SU-DHL-6 (cell line): ENCODE measurements around the gene TAF1C.

Source experiments
- EZH2phosphoT487 ChIP-seq: fragments of 200-600 bp; sonication (generic), shearing (Covaris generic); conservative IDR thresholded peaks from 2 replicates; pipeline ENCODE4 v1.6.1; 2018; ENCODE audit warnings: mild to moderate bottlenecking, antibody characterized with exemption, low read length, moderate library complexity, mixed read lengths
- TF ChIP-seq, protein P1 (sequence below): fragments of 200-600 bp; sonication (generic); IDR thresholded peaks from one replicate; pipeline ENCODE4 v1.5.1; 2017; ENCODE audit warnings: antibody characterized with exemption, mild to moderate bottlenecking, low read length, moderate library complexity; ENCODE audit not compliant: insufficient read depth, poor library complexity, severe bottlenecking

DNA sequence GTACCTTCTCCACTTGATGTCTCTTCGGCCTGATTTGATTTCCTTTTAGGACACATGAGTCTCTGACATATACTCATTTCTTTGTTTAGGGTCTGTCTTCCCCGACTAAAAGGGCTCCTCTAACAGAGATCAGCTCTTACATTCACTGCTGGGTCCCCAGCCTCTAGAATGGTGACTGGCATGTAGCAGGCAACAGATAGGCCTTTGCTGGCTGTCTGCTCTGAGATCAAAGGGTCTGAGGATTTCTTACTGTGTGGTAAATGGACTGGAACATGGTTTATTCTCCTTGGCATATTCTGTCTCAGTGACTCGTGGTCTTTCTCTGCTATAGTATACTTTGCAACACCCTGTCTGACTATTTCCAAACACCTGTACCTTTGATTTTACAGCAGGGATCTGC is 25.1 kb downstream of the TAF1C start:
- TF ChIP-seq, protein P1, sequence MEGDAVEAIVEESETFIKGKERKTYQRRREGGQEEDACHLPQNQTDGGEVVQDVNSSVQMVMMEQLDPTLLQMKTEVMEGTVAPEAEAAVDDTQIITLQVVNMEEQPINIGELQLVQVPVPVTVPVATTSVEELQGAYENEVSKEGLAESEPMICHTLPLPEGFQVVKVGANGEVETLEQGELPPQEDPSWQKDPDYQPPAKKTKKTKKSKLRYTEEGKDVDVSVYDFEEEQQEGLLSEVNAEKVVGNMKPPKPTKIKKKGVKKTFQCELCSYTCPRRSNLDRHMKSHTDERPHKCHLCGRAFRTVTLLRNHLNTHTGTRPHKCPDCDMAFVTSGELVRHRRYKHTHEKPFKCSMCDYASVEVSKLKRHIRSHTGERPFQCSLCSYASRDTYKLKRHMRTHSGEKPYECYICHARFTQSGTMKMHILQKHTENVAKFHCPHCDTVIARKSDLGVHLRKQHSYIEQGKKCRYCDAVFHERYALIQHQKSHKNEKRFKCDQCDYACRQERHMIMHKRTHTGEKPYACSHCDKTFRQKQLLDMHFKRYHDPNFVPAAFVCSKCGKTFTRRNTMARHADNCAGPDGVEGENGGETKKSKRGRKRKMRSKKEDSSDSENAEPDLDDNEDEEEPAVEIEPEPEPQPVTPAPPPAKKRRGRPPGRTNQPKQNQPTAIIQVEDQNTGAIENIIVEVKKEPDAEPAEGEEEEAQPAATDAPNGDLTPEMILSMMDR = no peak
- no peak for TF ChIP-seq EZH2phosphoT487
